Measurements from ENCODE around the gene EME1. TPM values are rescaled to one million over a fixed set of nuclear protein-coding genes. Genes with fewer than 3 reads are reported as not detected.

The EME1 gene
- total RNA-seq, 1 donor from 2014 or later, result 1.3 TPM

DNA sequence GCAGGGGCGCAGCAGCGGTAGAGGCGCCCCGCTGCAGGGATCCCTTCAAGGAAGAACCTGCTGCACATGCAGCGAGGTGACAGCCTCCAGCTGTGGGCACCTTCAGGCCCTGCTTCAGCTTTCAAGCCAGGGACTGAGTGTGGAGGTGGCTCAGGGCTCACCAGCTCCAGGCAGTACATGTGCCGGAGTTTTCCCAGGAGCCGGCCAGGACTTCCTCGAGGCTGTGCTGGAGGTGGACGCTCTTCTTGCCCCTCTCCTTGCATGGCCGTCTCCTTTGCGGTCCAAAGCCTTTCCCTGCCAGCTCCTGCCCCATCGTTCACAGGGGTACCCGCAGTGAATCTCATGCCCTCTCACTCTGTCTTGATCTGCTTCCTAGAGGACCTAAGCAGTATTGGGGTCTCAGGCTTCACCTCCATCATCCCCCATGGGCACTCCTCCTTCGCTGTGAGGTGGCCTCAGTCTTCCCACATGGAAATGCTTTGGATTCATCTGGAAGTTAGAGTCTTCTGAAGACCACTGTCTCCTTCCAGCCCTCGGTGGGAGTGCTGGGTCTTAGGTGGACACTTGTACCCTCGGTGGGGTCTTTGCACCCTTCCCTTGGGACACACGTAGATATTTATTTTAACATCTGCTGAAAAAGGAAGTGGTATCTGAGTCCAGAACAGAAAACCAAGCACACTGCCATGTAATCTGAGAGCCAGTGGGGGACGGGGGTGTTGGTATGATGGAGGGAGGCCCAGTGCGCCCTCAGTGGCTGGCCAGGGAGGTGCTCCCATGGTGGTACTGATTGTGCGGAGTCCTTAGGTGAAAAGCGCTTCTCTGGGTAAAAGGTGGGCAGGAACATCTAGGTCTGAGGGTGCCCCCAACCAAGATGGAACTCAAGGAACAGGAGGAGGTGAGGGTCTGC lies 20.1 kb upstream of the EME1 start:
- peak; percentile 51 for DNase-seq
- no peaks in the 10 kb centered on the region for H3K27me3 ChIP-seq
- TF ChIP-seq, protein P1, sequence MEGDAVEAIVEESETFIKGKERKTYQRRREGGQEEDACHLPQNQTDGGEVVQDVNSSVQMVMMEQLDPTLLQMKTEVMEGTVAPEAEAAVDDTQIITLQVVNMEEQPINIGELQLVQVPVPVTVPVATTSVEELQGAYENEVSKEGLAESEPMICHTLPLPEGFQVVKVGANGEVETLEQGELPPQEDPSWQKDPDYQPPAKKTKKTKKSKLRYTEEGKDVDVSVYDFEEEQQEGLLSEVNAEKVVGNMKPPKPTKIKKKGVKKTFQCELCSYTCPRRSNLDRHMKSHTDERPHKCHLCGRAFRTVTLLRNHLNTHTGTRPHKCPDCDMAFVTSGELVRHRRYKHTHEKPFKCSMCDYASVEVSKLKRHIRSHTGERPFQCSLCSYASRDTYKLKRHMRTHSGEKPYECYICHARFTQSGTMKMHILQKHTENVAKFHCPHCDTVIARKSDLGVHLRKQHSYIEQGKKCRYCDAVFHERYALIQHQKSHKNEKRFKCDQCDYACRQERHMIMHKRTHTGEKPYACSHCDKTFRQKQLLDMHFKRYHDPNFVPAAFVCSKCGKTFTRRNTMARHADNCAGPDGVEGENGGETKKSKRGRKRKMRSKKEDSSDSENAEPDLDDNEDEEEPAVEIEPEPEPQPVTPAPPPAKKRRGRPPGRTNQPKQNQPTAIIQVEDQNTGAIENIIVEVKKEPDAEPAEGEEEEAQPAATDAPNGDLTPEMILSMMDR (IDR thresholded peaks at IDR 0.05), result no peak
- H3K4me1 ChIP-seq, result no peaks in the 10 kb centered on the region
- H3K4me3 ChIP-seq, result no peak overlapping the region
- H3K27ac ChIP-seq, result no peak overlapping the region
- no peak for ATAC-seq
- H3K9me3 ChIP-seq, result no peaks in the 10 kb centered on the region
- intact Hi-C loops (cut with DNase I), result no loop called here
- peaks cover 23% of the 10 kb centered on the region for H3K36me3 ChIP-seq

DNA sequence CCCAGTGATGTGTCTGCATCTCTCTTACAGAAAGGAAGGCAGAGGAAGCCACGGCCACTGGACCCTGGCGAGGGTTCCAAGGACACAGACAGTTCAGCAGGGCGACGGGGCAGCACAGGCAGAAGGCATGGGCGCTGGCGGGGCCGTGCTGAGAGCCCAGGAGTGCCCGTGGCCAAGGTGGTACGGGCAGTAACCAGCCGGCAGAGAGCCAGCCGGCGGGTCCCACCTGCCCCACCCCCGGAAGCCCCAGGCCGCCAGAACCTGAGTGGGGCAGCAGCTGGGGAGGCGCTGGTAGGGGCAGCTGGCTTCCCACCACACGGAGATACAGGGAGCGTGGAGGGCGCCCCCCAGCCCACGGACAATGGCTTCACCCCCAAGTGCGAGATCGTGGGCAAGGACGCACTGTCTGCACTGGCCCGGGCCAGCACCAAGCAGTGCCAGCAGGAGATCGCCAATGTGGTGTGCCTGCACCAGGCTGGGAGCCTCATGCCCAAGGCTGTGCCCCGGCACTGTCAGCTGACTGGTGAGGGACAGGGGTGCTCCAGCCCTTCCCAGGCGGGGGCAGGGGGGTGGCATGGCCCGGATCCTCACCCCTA lies 19.3 kb upstream of the EME1 start:
- H3K27me3 ChIP-seq, result no peaks in the 10 kb centered on the region
- no peak overlapping the region for H3K27ac ChIP-seq
- TF ChIP-seq, protein P1 (IDR thresholded peaks at IDR 0.05), result no peak
- peaks cover 30% of the 10 kb centered on the region for H3K36me3 ChIP-seq
- DNase-seq, result peak; percentile 62
- no peak overlapping the region for H3K4me3 ChIP-seq
- H3K9me3 ChIP-seq, result no peaks in the 10 kb centered on the region
- intact Hi-C loops (cut with DNase I), result no loop called here
- H3K4me1 ChIP-seq, result no peaks in the 10 kb centered on the region
- no peak for ATAC-seq

DNA sequence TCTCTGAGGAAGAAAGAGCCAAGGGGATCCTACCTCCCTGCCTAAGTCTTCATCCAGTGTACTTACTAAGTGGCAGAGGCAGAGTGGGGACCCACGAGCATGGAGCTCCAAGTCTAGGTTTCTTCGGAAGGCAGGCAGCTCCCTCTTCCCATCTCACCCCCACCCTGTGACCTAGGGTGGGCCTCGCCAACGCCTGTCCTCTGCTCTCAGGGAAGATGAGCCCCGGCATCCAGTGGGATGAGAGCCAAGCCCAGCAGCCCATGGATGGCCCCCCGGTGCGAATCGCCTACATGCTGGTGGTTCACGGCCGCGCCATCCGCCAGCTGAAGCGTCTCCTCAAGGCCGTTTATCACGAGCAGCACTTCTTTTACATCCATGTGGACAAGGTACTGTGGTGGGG lies 18.8 kb upstream of the EME1 start:
- no peaks in the 10 kb centered on the region for H3K27me3 ChIP-seq
- DNase-seq, result peak; percentile 54
- H3K27ac ChIP-seq, result no peak overlapping the region
- H3K36me3 ChIP-seq, result peaks cover 34% of the 10 kb centered on the region
- H3K4me3 ChIP-seq, result no peak overlapping the region
- TF ChIP-seq, protein P1 (IDR thresholded peaks at IDR 0.05), result no peak
- no peaks in the 10 kb centered on the region for H3K4me1 ChIP-seq
- no peak for ATAC-seq
- intact Hi-C loops (cut with DNase I), result no loop called here
- H3K9me3 ChIP-seq, result no peaks in the 10 kb centered on the region

DNA sequence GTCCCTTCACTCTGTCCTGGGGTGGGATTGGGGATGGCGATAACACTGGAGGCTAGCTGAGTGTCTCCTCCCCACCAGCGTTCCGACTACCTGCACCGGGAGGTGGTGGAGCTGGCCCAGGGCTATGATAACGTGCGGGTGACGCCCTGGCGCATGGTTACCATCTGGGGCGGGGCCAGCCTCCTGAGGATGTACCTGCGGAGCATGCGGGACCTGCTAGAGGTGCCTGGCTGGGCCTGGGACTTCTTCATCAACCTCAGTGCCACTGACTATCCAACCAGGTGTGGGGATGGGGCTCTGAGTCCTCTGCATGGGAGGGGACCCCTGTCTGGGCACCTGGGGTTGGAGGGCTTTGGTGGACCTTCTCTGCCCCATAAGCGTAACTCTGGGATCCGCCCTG lies 18.3 kb upstream of the EME1 start:
- TF ChIP-seq, protein P1 (IDR thresholded peaks at IDR 0.05), result no peak
- H3K4me3 ChIP-seq, result no peak overlapping the region
- H3K4me1 ChIP-seq, result no peaks in the 10 kb centered on the region
- H3K27me3 ChIP-seq, result no peaks in the 10 kb centered on the region
- DNase-seq (peak; percentile 39), ATAC-seq (no peak)
- H3K27ac ChIP-seq, result no peak overlapping the region
- intact Hi-C loops (cut with DNase I), result no loop called here
- no peaks in the 10 kb centered on the region for H3K9me3 ChIP-seq
- H3K36me3 ChIP-seq, result peaks cover 34% of the 10 kb centered on the region

DNA sequence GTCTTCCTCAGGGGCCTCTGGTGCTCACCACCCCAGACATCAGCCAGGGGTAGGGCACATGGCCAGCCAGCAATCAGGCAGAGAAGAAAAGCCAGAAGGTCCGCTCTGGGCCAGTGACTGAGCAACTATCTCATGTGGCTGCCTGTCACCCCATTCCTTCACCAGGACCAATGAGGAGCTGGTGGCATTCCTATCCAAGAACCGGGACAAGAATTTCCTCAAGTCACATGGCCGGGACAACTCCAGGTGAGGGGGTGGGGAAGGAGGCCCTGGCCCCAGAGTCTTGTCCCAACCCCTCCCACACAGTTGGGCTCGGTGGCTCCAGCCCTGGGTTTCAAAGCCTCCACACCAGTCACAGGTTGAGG lies 17.7 kb upstream of the EME1 start:
- TF ChIP-seq, protein P1 (IDR thresholded peaks at IDR 0.05), result no peak
- DNase-seq (no peak), ATAC-seq (no peak)
- H3K4me3 ChIP-seq, result no peak overlapping the region
- H3K9me3 ChIP-seq, result no peaks in the 10 kb centered on the region
- no peak overlapping the region for H3K27ac ChIP-seq
- H3K4me1 ChIP-seq, result no peaks in the 10 kb centered on the region
- intact Hi-C loops (cut with DNase I), result no loop called here
- H3K27me3 ChIP-seq, result no peaks in the 10 kb centered on the region
- H3K36me3 ChIP-seq, result peaks cover 34% of the 10 kb centered on the region
